Smooth muscle cell (in vitro differentiated cells): ENCODE results near the gene PSAPL1. TPM values are rescaled to one million over a fixed set of nuclear protein-coding genes. Genes with fewer than 3 reads are reported as not detected.

Source experiments
- DNase-seq: peaks from one replicate; lab custom pipeline; 2025; ENCODE audit not compliant: unreplicated experiment; lab: John Stamatoyannopoulos, UW
- H2AFZ ChIP-seq: fragments of 200-600 bp; sonication (generic); 2 replicates; pipeline ENCODE4 v1.6.0; 2016; ENCODE audit warnings: antibody characterized with exemption, low read depth, mild to moderate bottlenecking
- H3F3A ChIP-seq: fragments of 200-600 bp; sonication (generic); 2 replicates; pipeline ENCODE4 v1.6.0; 2017; ENCODE audit warnings: antibody characterized with exemption, low read depth
- H3K27ac ChIP-seq: fragments of 200-600 bp; sonication (generic); 2 replicates; pipeline ENCODE4 v1.5.1; 2016; ENCODE audit warnings: low read depth, mild to moderate bottlenecking
- H3K27me3 ChIP-seq: fragments of 200-600 bp; sonication (generic); 2 replicates; pipeline ENCODE4 v1.6.1; 2016; ENCODE audit warnings: low read depth, mild to moderate bottlenecking
- H3K36me3 ChIP-seq: fragments of 200-600 bp; sonication (generic); 2 replicates; pipeline ENCODE4 v1.5.1; 2016; ENCODE audit warnings: low read depth
- H3K4me1 ChIP-seq: fragments of 200-600 bp; sonication (generic); 2 replicates; pipeline ENCODE4 v1.5.1; 2016; ENCODE audit warnings: low read depth
- H3K4me2 ChIP-seq: fragments of 200-600 bp; sonication (generic); 2 replicates; pipeline ENCODE4 v1.6.0; 2016; ENCODE audit warnings: mild to moderate bottlenecking
- H3K4me3 ChIP-seq: fragments of 200-600 bp; sonication (generic); 2 replicates; pipeline ENCODE4 v1.5.1; 2016; ENCODE audit warnings: mild to moderate bottlenecking
- H3K79me2 ChIP-seq: fragments of 200-600 bp; sonication (generic); 2 replicates; pipeline ENCODE4 v1.6.0; 2016; ENCODE audit warnings: low read depth, mild to moderate bottlenecking
- H3K9ac ChIP-seq: fragments of 200-600 bp; sonication (generic); 2 replicates; pipeline ENCODE4 v1.6.0; 2016; ENCODE audit warnings: low read depth
- H3K9me3 ChIP-seq: fragments of 200-600 bp; sonication (generic); replicated peaks from 2 replicates; pipeline ENCODE4 v1.5.1; 2016; ENCODE audit warnings: low read depth
- H4K20me1 ChIP-seq: fragments of 200-600 bp; sonication (generic); 2 replicates; pipeline ENCODE4 v1.6.0; 2016; ENCODE audit warnings: low read depth
- WGBS: methylation state at CpG from one replicate; pipeline ENCODE4 v1.1.7; 2016; ENCODE audit warnings: low lambda C conversion rate; 5-methylcytosine and 5-hydroxymethylcytosine counted together
- polyA plus RNA-seq: library from polyadenylated mRNA; unstranded; fragments of >200 nt; fragmentation: Nextera tagmentation; extraction: Ambion mirVana; gene quantifications from 2 replicates; pipeline ENCODE4 v1.2.1, GENCODE V29; 2016
- total RNA-seq: library from RNA; depleted of rRNA; stranded (reverse); fragments of >200 nt; gene quantifications from 2 replicates; pipeline ENCODE4 v1.2.3, GENCODE V29; 2014
- TF ChIP-seq, protein P1 (sequence below): fragments of 200-600 bp; sonication (generic); IDR thresholded peaks from 2 replicates; pipeline ENCODE4 v1.5.1; 2017; ENCODE audit warnings: borderline replicate concordance, mild to moderate bottlenecking, antibody characterized with exemption; ENCODE audit not compliant: insufficient read depth, poor library complexity, severe bottlenecking

Gene PSAPL1
- total and polyA plus RNA-seq, 2 experiments from 2014 or later = not detected

DNA sequence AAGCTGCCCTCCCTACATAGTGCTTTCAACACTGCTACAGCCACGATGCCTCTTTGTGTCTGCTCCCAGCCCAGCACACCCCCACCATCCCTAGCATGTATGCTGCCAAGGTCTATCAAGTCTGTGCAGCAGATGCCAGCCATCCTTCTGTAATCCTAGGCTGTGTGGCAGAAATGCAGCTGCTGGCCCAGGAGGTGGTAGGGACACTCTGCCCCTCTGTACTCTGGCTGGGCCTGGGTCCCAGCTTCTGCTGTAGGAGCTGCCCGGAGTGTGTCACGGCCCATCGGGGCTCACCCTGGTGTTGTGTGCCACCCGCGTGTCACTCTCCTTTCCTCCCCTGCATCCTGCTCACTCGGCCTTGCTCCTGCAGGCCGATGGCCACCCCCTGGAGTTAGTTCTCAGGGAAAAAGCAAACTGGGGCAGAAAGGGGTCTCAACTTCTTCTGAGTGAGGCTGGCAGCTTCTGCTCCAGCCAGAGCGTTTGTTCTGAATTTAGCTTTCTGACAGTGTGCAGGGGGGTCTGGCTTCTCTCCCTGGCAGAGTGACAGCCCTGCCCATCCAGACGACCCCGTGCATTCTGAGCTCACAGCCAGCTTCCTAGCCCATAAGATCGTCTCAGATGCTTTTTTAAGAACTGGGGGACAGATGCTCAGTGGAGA is 22.7 kb downstream of the PSAPL1 start:
- WGBS = 72% methylated on average over 12 of the region's 12 CpGs
- Histone ChIP-seq H3F3A (no peaks in the 10 kb centered on the region), H3K4me2 (no peak overlapping the region), H3K27ac (no peak overlapping the region), H3K79me2 (no peaks in the 10 kb centered on the region), H3K36me3 (peaks cover 8% of the 10 kb centered on the region), H2AFZ (no peak overlapping the region), H3K27me3 (peaks cover 8% of the 10 kb centered on the region), H3K4me1 (no peaks in the 10 kb centered on the region), H4K20me1 (no peaks in the 10 kb centered on the region), H3K4me3 (no peak overlapping the region), H3K9ac (no peak overlapping the region), H3K9me3 (peaks cover 14% of the 10 kb centered on the region)
- DNase-seq = no peak
- TF ChIP-seq, protein P1, sequence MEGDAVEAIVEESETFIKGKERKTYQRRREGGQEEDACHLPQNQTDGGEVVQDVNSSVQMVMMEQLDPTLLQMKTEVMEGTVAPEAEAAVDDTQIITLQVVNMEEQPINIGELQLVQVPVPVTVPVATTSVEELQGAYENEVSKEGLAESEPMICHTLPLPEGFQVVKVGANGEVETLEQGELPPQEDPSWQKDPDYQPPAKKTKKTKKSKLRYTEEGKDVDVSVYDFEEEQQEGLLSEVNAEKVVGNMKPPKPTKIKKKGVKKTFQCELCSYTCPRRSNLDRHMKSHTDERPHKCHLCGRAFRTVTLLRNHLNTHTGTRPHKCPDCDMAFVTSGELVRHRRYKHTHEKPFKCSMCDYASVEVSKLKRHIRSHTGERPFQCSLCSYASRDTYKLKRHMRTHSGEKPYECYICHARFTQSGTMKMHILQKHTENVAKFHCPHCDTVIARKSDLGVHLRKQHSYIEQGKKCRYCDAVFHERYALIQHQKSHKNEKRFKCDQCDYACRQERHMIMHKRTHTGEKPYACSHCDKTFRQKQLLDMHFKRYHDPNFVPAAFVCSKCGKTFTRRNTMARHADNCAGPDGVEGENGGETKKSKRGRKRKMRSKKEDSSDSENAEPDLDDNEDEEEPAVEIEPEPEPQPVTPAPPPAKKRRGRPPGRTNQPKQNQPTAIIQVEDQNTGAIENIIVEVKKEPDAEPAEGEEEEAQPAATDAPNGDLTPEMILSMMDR = no peak

DNA sequence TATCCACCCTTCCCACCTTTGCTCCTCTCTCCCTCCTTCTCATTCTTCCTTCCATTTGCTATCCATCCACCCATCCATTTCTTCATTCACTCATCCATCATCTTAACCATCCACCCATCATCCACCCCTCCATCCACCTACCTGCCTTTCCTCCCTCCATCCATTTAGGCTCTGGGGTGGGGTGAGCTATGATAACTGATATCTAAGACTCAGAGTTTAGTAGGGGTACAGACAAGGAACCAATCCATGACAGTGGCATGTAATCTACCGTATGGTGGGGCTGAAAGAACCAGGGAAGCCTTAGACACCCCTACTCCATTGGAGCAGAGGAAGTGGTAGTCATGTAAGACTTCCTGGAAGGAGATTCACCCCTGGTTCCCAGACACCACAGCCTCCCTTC is 23.2 kb downstream of the PSAPL1 start:
- H3K9ac ChIP-seq = no peak overlapping the region
- no peaks in the 10 kb centered on the region for H3K4me1 ChIP-seq
- H3K9me3 ChIP-seq = peaks cover 14% of the 10 kb centered on the region
- no peaks in the 10 kb centered on the region for H4K20me1 ChIP-seq
- no peak overlapping the region for H3K4me3 ChIP-seq
- H3K27ac ChIP-seq = no peak overlapping the region
- 79% methylated on average over 1 of the region's 1 CpG for WGBS
- H2AFZ ChIP-seq = no peak overlapping the region
- no peak overlapping the region for H3K4me2 ChIP-seq
- peaks cover 8% of the 10 kb centered on the region for H3K27me3 ChIP-seq
- TF ChIP-seq, protein P1 = no peak
- no peaks in the 10 kb centered on the region for H3F3A ChIP-seq
- H3K36me3 ChIP-seq = peaks cover 8% of the 10 kb centered on the region
- no peaks in the 10 kb centered on the region for H3K79me2 ChIP-seq
- no peak for DNase-seq

DNA sequence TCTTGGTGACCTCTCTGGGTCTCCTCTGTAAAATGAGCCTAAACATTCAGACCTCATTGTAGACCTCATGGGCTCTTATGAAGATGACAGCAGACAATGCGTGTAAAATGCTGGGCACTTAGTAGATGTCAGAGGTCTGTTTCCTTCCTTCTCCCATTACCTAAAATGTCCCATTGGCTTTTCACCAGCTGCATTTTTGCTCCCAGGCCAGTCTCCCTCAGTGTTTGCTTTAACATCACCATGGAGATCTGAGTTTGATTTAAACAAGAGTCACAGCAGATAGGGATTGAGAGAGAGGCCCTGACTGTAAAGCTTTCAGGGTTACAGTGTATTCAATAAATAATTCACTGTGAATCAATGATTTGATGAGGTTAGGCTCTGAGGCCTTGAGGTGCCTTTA is 24.3 kb downstream of the PSAPL1 start:
- H3K79me2 ChIP-seq = no peaks in the 10 kb centered on the region
- peaks cover 14% of the 10 kb centered on the region for H3K9me3 ChIP-seq
- TF ChIP-seq, protein P1 = no peak
- H3K36me3 ChIP-seq = peaks cover 8% of the 10 kb centered on the region
- no peak overlapping the region for H3K4me3 ChIP-seq
- peaks cover 8% of the 10 kb centered on the region for H3K27me3 ChIP-seq
- no peaks in the 10 kb centered on the region for H4K20me1 ChIP-seq
- WGBS = 94% methylated on average over 1 of the region's 1 CpG
- H3K9ac ChIP-seq = no peak overlapping the region
- H3K27ac ChIP-seq = no peak overlapping the region
- H3K4me2 ChIP-seq = no peak overlapping the region
- no peak overlapping the region for H2AFZ ChIP-seq
- H3K4me1 ChIP-seq = no peaks in the 10 kb centered on the region
- no peak for DNase-seq
- no peaks in the 10 kb centered on the region for H3F3A ChIP-seq

DNA sequence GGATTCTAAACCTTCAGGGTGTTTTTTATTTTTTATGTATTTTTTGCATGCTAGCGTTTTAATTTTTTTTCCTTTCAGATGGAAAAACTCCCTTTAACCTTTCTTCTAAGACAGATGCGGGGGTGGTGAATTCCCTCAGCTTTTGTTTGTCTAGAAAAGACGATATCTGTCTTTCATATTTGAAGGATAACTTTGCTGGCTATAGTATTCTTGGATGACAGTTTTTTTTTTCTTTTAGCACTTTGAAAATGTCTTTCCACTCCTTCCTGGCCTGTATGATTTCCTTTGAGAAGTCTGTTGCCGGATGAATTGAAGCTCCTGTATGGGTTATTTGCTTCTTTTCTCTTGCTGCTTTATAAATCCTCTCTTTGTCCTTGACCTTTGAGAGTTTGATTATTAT is 26.6 kb downstream of the PSAPL1 start:
- Histone ChIP-seq H4K20me1 (no peaks in the 10 kb centered on the region), H3K27ac (no peak overlapping the region), H3K9me3 (peaks cover 14% of the 10 kb centered on the region), H3K27me3 (no peaks in the 10 kb centered on the region), H3K9ac (no peak overlapping the region), H3K4me1 (no peaks in the 10 kb centered on the region), H2AFZ (no peak overlapping the region), H3K79me2 (no peaks in the 10 kb centered on the region), H3F3A (no peaks in the 10 kb centered on the region), H3K36me3 (peaks cover 8% of the 10 kb centered on the region), H3K4me3 (no peak overlapping the region), H3K4me2 (no peak overlapping the region)
- TF ChIP-seq, protein P1 = no peak
- DNase-seq = no peak
- 88% methylated on average over 4 of the region's 4 CpGs for WGBS
